SHP77 (cell line): Measurements from ENCODE around the gene NT5C1B.
"Not testable (repeated sequence)": the region's sequence is repeated elsewhere in the genome, so short reads cannot be mapped to it uniquely, and the experiment has no call there.

ENCODE experiments used
- DNase-seq, 2 experiments: peaks; one replicate each; lab custom pipeline; 2025; lab: John Stamatoyannopoulos, UW

The NT5C1B gene

GRCh38 chr2:18589354-18589753 lies at the start of gene NT5C1B:
Gene NT5C1B, minus strand, starts transcription at chr2:18589569. Its CDS starts 101 bp downstream, at chr2:18589468.
- no peak for DNase-seq

- DNase-seq = peak; percentile 24 to 25
Measured at GRCh38 chr2:18637196-18637595, 47.8 kb upstream of the NT5C1B start.

- not testable (repeated sequence) for DNase-seq
Measured at GRCh38 chr2:18632699-18633098, 43.3 kb upstream of the NT5C1B start.

GRCh38 chr2:18630941-18631340 lies 41.6 kb upstream of the NT5C1B start:
- DNase-seq = no peak

- no peak for DNase-seq
Measured at GRCh38 chr2:18630541-18630940, 41.2 kb upstream of the NT5C1B start.

GRCh38 chr2:18630101-18630500 lies 40.7 kb upstream of the NT5C1B start:
- no peak for DNase-seq

- DNase-seq = no peak
Measured at GRCh38 chr2:18626958-18627650, 37.7 kb upstream of the NT5C1B start.

GRCh38 chr2:18626256-18626668 lies 36.9 kb upstream of the NT5C1B start:
- no peak for DNase-seq

GRCh38 chr2:18625563-18625962 lies 36.2 kb upstream of the NT5C1B start:
- DNase-seq = no peak

GRCh38 chr2:18623782-18624181 lies 34.4 kb upstream of the NT5C1B start:
- DNase-seq = no peak

GRCh38 chr2:18620867-18621632 lies 31.7 kb upstream of the NT5C1B start:
- DNase-seq = no peak

GRCh38 chr2:18619091-18619490 lies 29.7 kb upstream of the NT5C1B start:
- no peak for DNase-seq

GRCh38 chr2:18614041-18614440 lies 24.7 kb upstream of the NT5C1B start:
- no peak for DNase-seq

GRCh38 chr2:18612133-18612532 lies 22.8 kb upstream of the NT5C1B start:
- no peak for DNase-seq

- DNase-seq = peak; percentile 44 to 53
Measured at GRCh38 chr2:18611604-18612003, 22.2 kb upstream of the NT5C1B start.

GRCh38 chr2:18611184-18611583 lies 21.8 kb upstream of the NT5C1B start:
- DNase-seq = peak; percentile 37 to 44

- no peak for DNase-seq
Measured at GRCh38 chr2:18610651-18611050, 21.3 kb upstream of the NT5C1B start.

GRCh38 chr2:18610090-18610489 lies 20.7 kb upstream of the NT5C1B start:
- no peak for DNase-seq

- no peak for DNase-seq
Measured at GRCh38 chr2:18605115-18605514, 15.7 kb upstream of the NT5C1B start.

- DNase-seq = no peak
Measured at GRCh38 chr2:18604531-18604885, 15.1 kb upstream of the NT5C1B start.

GRCh38 chr2:18603854-18604530 lies 14.6 kb upstream of the NT5C1B start:
- DNase-seq = no peak

GRCh38 chr2:18602298-18602697 lies 12.9 kb upstream of the NT5C1B start:
- DNase-seq = no peak

- no peak for DNase-seq
Measured at GRCh38 chr2:18600255-18600613, 10.9 kb upstream of the NT5C1B start.
